Suprapubic skin (tissue), 4 donors: ENCODE measurements around the gene RHBDD1. TPM values are rescaled to one million over a fixed set of nuclear protein-coding genes. Genes with fewer than 3 reads are reported as not detected.

Source experiments
- DNase-seq, 2 donors: peaks; one replicate each; pipeline ENCODE4 v3.0.0-alpha.2; 2019; ENCODE audit warnings: low spot score in 2 of 2
- H3K27ac ChIP-seq: fragments of 200-600 bp; sonication (generic); one replicate; pipeline ENCODE4 v1.5.1; 2019
- H3K27me3 ChIP-seq: fragments of 200-600 bp; sonication (generic); one replicate; pipeline ENCODE4 v1.5.1; 2019
- H3K36me3 ChIP-seq: fragments of 200-600 bp; sonication (generic); one replicate; pipeline ENCODE4 v1.5.1; 2019
- H3K4me1 ChIP-seq: fragments of 200-600 bp; sonication (generic); one replicate; pipeline ENCODE4 v1.5.1; 2019
- H3K4me3 ChIP-seq: fragments of 200-600 bp; sonication (generic); one replicate; pipeline ENCODE4 v1.5.1; 2019; ENCODE audit warnings: mild to moderate bottlenecking
- H3K9me3 ChIP-seq: fragments of 200-600 bp; sonication (generic); one replicate; pipeline ENCODE4 v1.5.1; 2019
- EP300 ChIP-seq: sonication (generic); formaldehyde crosslinking; IDR thresholded peaks from one replicate; pipeline ENCODE4 v1.6.1; 2017; ENCODE audit warnings: antibody characterized with exemption
- POLR2A ChIP-seq, 2 donors: fragments of 450-650 bp; IDR thresholded peaks; one replicate each; pipeline ENCODE4 v1.6.1; 2017; ENCODE audit warnings: antibody characterized with exemption in 2 of 2, mild to moderate bottlenecking in 2 of 2, moderate library complexity in 2 of 2
- POLR2AphosphoS5 ChIP-seq, 3 donors: sonication (generic); formaldehyde crosslinking; IDR thresholded peaks; one replicate each; pipeline ENCODE4 v1.6.1; 2017; ENCODE audit warnings: antibody characterized with exemption in 3 of 3
- WGBS: methylation state at CpG from one replicate; pipeline ENCODE4 v1.1.5; 2018; 5-methylcytosine and 5-hydroxymethylcytosine counted together
- total RNA-seq, 4 donors: library from RNA; depleted of rRNA; stranded (reverse); fragments of >200 nt; gene quantifications; one replicate each; pipeline ENCODE4 v1.1.0, GENCODE V29; 2016
- TF ChIP-seq, protein P1 (sequence below), 2 donors: fragments of 200-600 bp in 1 of 2; fragments of 450-650 bp in 1 of 2; sonication (generic) in 1 of 2; IDR thresholded peaks; one replicate each; pipeline ENCODE4 v1.5.1; 2016 to 2019; ENCODE audit warnings: antibody characterized with exemption in 2 of 2, mild to moderate bottlenecking in 1 of 2, moderate library complexity in 1 of 2

The RHBDD1 gene
- total RNA-seq, 4 donors from 2014 or later, result 14.0 to 41.8 (median 20.7) TPM

DNA sequence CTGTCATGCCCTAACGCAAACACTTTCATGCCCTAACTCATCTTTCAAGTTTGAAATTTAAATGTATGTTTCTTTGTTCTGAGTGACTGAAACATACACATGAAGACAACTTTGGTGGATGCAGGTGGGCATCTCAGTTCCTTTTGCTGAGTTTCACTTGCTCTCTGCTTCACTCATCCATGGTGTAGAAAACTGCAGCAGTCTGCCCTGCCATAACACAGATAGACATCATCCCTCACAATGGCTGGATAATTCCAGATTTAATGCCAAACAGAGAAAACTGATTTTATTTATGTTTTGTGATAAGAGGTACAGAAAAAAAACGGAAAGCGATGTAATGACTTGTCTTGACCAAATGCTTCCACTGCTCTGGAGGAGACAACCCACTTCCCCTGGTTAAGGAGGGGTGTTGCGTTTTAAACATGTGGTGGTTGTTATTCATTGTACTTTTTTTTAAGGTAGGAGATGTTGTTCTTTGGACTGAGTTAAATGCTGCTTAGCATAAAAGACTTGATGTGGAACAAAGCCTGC is 70.4 kb downstream of the RHBDD1 start:
- WGBS, result 92% methylated on average over 4 of the region's 4 CpGs
- H3K9me3 ChIP-seq, result no peaks in the 10 kb centered on the region

DNA sequence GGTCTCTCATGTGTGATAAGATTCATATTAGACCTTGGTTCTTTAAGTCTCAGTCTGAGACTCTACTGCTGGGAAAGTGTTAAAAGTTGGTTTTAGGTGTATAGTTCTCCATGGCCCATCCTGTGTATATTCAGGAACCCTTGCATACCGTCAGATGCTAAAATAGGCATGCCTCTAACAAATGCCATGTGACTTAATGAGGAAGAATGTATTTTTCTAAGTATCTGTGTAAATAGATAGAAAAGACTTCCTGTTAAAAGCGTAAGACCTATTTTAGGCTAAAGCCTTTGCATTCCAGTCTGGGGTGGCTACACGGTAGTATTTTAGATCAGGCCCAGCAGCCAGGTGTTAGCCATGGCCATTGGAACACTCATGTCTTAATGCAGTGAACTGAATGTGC is 73.3 kb downstream of the RHBDD1 start:
- WGBS, result 89% methylated on average over 3 of the region's 3 CpGs
- peaks cover 2% of the 10 kb centered on the region for H3K36me3 ChIP-seq
- H3K4me3 ChIP-seq, result no peak overlapping the region
- no peaks in the 10 kb centered on the region for H3K9me3 ChIP-seq
- TF ChIP-seq POLR2AphosphoS5 (IDR thresholded peaks at IDR 0.05) (no peak), POLR2A (IDR thresholded peaks at IDR 0.05) (no peak), EP300 (no peak)
- H3K27me3 ChIP-seq, result no peaks in the 10 kb centered on the region
- H3K27ac ChIP-seq, result no peak overlapping the region
- DNase-seq, result no peak
- peaks cover 4% of the 10 kb centered on the region for H3K4me1 ChIP-seq

More for the DNA sequence above, 70.4 kb downstream of the RHBDD1 start:
- Histone ChIP-seq H3K27ac (no peak overlapping the region), H3K27me3 (no peaks in the 10 kb centered on the region), H3K36me3 (peaks cover 3% of the 10 kb centered on the region), H3K4me1 (peaks cover 4% of the 10 kb centered on the region), H3K4me3 (no peak overlapping the region)
- no peak for DNase-seq
- TF ChIP-seq, protein P1, sequence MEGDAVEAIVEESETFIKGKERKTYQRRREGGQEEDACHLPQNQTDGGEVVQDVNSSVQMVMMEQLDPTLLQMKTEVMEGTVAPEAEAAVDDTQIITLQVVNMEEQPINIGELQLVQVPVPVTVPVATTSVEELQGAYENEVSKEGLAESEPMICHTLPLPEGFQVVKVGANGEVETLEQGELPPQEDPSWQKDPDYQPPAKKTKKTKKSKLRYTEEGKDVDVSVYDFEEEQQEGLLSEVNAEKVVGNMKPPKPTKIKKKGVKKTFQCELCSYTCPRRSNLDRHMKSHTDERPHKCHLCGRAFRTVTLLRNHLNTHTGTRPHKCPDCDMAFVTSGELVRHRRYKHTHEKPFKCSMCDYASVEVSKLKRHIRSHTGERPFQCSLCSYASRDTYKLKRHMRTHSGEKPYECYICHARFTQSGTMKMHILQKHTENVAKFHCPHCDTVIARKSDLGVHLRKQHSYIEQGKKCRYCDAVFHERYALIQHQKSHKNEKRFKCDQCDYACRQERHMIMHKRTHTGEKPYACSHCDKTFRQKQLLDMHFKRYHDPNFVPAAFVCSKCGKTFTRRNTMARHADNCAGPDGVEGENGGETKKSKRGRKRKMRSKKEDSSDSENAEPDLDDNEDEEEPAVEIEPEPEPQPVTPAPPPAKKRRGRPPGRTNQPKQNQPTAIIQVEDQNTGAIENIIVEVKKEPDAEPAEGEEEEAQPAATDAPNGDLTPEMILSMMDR (IDR thresholded peaks at IDR 0.05), result no peak
- TF ChIP-seq POLR2AphosphoS5 (IDR thresholded peaks at IDR 0.05) (no peak), POLR2A (IDR thresholded peaks at IDR 0.05) (no peak), EP300 (no peak)

DNA sequence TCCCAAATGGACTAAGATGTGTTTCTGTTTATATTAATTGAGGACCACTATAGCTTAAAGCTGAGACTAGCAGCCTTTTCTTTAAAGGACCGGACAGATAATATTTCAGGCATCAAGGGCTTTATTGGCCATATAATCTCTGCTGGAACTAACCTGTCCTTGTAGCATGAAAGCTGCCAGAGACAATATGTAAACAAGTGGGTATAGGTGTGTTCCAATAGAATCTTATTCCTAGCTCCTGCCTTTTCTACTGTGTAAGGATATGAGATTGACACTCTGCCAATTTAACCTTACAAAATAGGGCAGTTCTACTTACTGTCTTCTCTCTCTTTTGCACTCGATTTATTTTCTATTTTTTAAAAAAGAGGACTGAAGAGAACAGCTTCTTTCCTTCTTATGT is 74.0 kb downstream of the RHBDD1 start:
- TF ChIP-seq, protein P1 (IDR thresholded peaks at IDR 0.05), result no peak
- TF ChIP-seq EP300 (no peak), POLR2A (IDR thresholded peaks at IDR 0.05) (no peak), POLR2AphosphoS5 (IDR thresholded peaks at IDR 0.05) (no peak)
- H3K4me3 ChIP-seq, result no peak overlapping the region
- H3K9me3 ChIP-seq, result no peaks in the 10 kb centered on the region
- H3K4me1 ChIP-seq, result peaks cover 4% of the 10 kb centered on the region
- no peak for DNase-seq
- peaks cover 4% of the 10 kb centered on the region for H3K36me3 ChIP-seq
- no peaks in the 10 kb centered on the region for H3K27me3 ChIP-seq
- WGBS, result 78% methylated on average over 2 of the region's 2 CpGs
- H3K27ac ChIP-seq, result no peak overlapping the region

DNA sequence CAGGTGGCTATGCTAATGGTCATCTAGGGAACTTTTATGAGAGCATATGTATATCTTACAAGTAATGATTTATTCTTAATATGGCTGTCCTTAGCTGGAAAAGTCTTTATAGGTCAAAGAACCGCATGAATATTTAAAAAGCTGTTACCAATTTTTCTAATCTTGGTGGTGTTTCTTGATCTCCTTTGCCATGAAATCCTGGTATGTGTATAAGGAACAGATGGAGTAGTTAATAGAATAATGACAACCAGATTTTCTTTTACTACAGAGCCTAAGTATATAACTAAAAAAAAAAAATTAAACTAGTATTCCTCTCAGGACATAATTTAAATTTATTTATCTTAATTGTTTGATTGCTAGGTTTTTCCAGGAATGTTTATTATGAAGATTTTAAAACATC is 74.5 kb downstream of the RHBDD1 start:
- H3K9me3 ChIP-seq, result no peaks in the 10 kb centered on the region
- no peak for TF ChIP-seq POLR2AphosphoS5 (IDR thresholded peaks at IDR 0.05)
- TF ChIP-seq EP300, result no peak
- TF ChIP-seq, protein P1 (IDR thresholded peaks at IDR 0.05), result no peak
- TF ChIP-seq POLR2A (IDR thresholded peaks at IDR 0.05), result no peak
- no peak for DNase-seq
- 69% methylated on average over 1 of the region's 1 CpG for WGBS
- H3K4me3 ChIP-seq, result no peak overlapping the region
- H3K27ac ChIP-seq, result no peak overlapping the region
- peaks cover 4% of the 10 kb centered on the region for H3K4me1 ChIP-seq
- peaks cover 4% of the 10 kb centered on the region for H3K36me3 ChIP-seq
- no peaks in the 10 kb centered on the region for H3K27me3 ChIP-seq

DNA sequence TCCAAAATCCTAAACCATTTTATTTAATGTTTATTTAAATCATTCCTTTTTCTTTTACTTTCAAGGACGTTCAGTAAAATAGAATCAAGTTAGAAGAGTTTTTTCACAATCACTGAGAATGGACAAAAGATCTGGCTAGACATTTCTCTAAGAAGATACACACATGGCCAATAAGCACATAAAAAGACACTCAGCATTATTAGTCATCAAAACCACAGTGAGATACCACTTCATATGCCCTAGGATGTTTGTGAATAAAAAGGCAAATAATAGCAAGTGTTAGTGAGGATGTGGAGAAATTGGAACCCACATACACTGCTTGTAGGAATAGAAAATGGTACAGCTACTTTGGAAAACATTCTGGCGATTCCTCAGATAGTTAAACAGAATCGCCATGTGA is 76.1 kb downstream of the RHBDD1 start:
- Histone ChIP-seq H3K36me3 (peaks cover 4% of the 10 kb centered on the region), H3K27me3 (no peaks in the 10 kb centered on the region), H3K9me3 (no peaks in the 10 kb centered on the region), H3K27ac (no peak overlapping the region), H3K4me3 (no peak overlapping the region), H3K4me1 (peaks cover 9% of the 10 kb centered on the region)
- TF ChIP-seq, protein P1 (IDR thresholded peaks at IDR 0.05), result no peak
- no peak for DNase-seq
- WGBS, result 92% methylated on average over 3 of the region's 3 CpGs

DNA sequence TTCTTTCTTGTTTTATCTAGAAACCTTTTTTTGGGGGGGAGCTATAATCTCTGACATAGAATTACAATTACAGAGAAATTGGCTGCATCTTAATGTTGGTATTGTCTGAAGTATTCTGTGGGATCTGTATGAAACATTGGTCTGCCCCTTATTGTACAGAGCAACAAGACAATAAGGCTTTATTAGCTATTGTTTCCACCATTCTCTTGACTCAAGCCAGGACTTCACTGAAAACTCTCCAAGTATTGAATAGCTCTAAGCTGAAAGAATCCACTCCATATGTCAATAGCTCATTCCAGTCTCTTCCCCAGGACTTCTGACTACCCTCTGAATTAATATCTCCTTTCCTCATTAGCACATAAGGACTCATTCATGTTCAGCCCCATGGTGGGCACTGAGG is 77.8 kb downstream of the RHBDD1 start:
- peaks cover 4% of the 10 kb centered on the region for H3K36me3 ChIP-seq
- no peak for DNase-seq
- TF ChIP-seq, protein P1 (IDR thresholded peaks at IDR 0.05), result no peak
- no peak for TF ChIP-seq POLR2A (IDR thresholded peaks at IDR 0.05)
- TF ChIP-seq EP300, result no peak
- no peak for TF ChIP-seq POLR2AphosphoS5 (IDR thresholded peaks at IDR 0.05)

More for the DNA sequence above, 77.8 kb downstream of the RHBDD1 start:
- H3K4me1 ChIP-seq, result peaks cover 5% of the 10 kb centered on the region
- H3K27ac ChIP-seq, result no peak overlapping the region
- no peaks in the 10 kb centered on the region for H3K27me3 ChIP-seq
- H3K9me3 ChIP-seq, result no peaks in the 10 kb centered on the region
- H3K4me3 ChIP-seq, result no peak overlapping the region
